GM18870 (cell line): ENCODE data around the gene CHRNA4.

ENCODE experiments used
- ATAC-seq: cut with Tn5 transposase; IDR thresholded peaks from one replicate; pipeline ENCODE4 v1.9.1; 2021; ENCODE audit warnings: moderate library complexity; ENCODE audit not compliant: unreplicated experiment

The CHRNA4 gene

GRCh38 chr20:63378626-63379025 is 17.5 kb upstream of the CHRNA4 start:
- ATAC-seq: no peak

GRCh38 chr20:63377951-63378381 is 16.8 kb upstream of the CHRNA4 start:
- no peak for ATAC-seq

- no peak for ATAC-seq
These were observed 16.2 kb upstream of the CHRNA4 start for GRCh38 chr20:63377256-63377941.

- ATAC-seq: no peak
These were observed 15.4 kb upstream of the CHRNA4 start for GRCh38 chr20:63376283-63377250.

- ATAC-seq: no peak
These were observed 14.3 kb upstream of the CHRNA4 start for GRCh38 chr20:63375438-63375837.

- no peak for ATAC-seq
These were observed 13.4 kb upstream of the CHRNA4 start for GRCh38 chr20:63374504-63374903.

- ATAC-seq: no peak
These were observed 12.8 kb upstream of the CHRNA4 start for GRCh38 chr20:63373996-63374395.

GRCh38 chr20:63372971-63373885 is 12.1 kb upstream of the CHRNA4 start:
- no peak for ATAC-seq

GRCh38 chr20:63371291-63371865 is 10.2 kb upstream of the CHRNA4 start:
- no peak for ATAC-seq

GRCh38 chr20:63370618-63371187 is 9.6 kb upstream of the CHRNA4 start:
- ATAC-seq: no peak

GRCh38 chr20:63369724-63370617 is 8.8 kb upstream of the CHRNA4 start:
- ATAC-seq: no peak

- no peak for ATAC-seq
These were observed 7.9 kb upstream of the CHRNA4 start for GRCh38 chr20:63369024-63369530.

GRCh38 chr20:63368151-63368550 is 7.0 kb upstream of the CHRNA4 start:
- no peak for ATAC-seq

- ATAC-seq: no peak
These were observed 6.4 kb upstream of the CHRNA4 start for GRCh38 chr20:63367446-63368055.

- no peak for ATAC-seq
These were observed 5.5 kb upstream of the CHRNA4 start for GRCh38 chr20:63366390-63367365.

- no peak for ATAC-seq
These were observed 4.6 kb upstream of the CHRNA4 start for GRCh38 chr20:63365601-63366389.
